NCI-H82 (cell line): ENCODE data around the gene PRSS36.
"Not testable (repeated sequence)": the region's sequence is repeated elsewhere in the genome, so short reads cannot be mapped to it uniquely, and the experiment has no call there.

Experiments
- DNase-seq: peaks from one replicate; lab custom pipeline; 2025; lab: John Stamatoyannopoulos, UW

Gene PRSS36

GRCh38 chr16:31183432-31184428 is 33.9 kb upstream of the PRSS36 start:
- no peak for DNase-seq

DNA sequence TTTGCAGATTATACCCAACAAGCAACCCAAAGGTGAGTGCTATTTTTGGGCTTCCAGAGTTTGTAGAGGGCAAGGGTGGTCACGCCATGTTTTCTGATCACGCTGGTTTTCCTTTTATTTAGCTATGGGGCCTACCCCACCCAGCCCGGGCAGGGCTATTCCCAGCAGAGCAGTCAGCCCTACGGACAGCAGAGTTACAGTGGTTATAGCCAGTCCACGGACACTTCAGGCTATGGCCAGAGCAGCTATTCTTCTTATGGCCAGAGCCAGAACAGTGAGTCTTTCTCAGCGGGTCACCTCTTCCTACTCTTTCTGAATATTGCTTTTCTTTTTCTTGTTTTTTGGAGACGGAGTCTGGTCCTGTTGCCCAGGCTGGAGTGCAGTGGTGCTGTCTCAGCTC is 32.5 kb upstream of the PRSS36 start:
- DNase-seq, result no peak

DNA sequence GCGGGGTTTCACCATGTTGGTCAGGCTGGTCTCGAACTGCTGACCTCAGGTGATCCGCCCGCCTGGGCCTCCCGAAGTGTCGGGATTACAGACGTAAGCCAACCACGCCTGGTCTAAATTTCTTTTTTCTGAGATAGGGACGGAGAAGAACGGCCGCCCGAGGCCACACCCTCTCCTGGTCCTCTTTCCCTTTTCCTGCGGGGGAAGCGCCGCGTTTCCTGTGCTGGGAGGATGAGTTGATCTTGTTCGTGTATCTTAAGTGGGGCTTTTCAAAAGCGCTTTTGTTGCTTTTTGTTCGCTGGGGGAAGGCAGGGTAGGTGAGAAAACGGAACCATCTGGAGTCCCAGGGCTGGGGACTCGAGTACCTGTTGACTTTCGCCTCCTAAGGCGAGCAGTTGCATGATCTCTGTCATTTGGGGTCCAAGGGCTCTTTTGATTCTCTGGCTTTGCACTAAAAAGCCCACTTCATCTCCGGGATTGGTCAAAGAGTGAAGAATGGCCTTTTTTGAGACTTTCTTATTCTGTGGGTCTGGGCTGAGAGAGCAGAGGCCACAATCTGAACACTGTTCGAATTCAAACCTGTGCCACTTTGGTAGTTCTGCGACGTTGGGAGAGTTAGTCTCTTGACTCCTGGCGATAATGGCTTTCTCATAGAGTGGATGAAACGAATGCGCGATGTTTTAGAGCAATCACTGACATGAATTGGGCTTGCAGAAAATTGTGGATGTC is 31.4 kb upstream of the PRSS36 start:
- peak; percentile 45 for DNase-seq

DNA sequence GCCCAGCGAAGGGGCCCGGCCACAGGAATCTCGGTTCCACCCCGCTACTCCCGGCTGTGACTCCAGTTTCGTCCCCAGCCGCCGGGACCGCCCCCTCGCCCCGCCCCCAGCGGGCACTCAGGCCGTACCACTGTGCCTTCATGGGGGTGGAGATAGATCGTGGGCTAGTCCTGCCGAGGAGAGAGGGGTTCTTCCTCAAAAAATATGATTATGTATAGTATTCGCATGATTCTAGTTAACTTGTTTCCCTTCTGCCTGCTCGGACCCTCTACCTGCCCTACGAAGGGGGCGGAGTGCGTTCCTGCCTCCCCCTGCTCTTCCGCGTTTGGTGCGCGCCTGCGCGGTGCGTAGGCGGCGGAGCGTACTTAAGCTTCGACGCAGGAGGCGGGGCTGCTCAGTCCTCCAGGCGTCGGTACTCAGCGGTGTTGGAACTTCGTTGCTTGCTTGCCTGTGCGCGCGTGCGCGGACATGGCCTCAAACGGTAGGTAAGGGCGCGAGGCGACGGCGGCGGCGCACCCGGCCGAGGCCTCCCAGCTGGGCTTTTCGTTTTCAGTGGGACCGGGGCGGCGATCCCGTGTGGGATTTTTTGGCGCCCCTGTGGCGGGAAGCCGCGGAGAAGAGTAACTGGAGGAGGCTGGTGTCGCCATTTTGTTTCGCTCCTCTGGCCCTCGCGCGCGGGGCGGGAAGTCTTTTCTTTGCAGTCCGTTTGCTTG is 30.0 kb upstream of the PRSS36 start, which contains the start of gene FUS:
TSS of gene FUS (plus strand) at position 393 of the 713 bp plus-strand sequence. CDS start at position 469, 76 bp downstream.
- DNase-seq, result peak; percentile 90

GRCh38 chr16:31179219-31179746 is 29.4 kb upstream of the PRSS36 start:
- no peak for DNase-seq

GRCh38 chr16:31177136-31177535 is 27.3 kb upstream of the PRSS36 start:
- no peak for DNase-seq

- DNase-seq, result not testable (repeated sequence)
Observed at GRCh38 chr16:31170048-31170447, 20.2 kb upstream of the PRSS36 start.

- no peak for DNase-seq
Observed at GRCh38 chr16:31168848-31169247, 19.0 kb upstream of the PRSS36 start.

DNA sequence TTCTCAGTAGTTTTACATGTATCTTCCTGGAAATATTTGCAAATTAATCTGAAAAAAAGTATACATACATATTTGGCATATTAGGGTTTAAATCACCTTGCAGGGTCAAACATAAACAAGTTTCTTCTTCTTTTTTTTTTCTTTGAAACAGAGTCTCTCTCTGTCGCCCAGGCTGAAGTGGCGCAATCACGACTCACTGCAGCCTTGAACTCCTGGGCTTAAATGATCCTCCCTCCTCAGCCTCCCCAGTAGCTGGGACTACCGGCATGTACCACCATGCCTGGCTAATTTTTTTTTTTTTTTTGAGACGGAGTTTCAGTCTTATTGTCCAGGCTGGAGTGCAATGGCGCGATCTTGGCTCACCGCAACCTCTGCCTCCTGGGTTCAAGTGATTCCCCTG is 17.4 kb upstream of the PRSS36 start:
- DNase-seq, result no peak

DNA sequence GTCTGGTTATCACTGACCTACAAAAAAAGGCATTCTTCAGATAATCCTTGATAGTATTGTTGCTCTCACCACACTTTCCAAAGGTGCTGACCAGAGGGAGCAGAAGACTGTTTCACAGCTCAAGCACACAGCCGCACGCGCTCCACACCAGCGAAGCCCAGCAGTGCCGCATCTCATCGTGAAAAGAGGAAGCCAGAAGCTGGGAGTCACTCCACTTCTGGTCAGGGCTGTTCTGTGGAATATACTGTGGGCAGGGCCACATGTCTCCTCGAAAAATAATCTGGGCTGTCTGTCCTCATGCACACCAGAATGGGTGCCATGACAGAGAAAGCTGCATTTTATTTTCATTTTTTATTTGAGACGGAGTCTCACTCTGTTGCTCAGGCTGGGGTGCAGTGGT is 7.3 kb upstream of the PRSS36 start:
- no peak for DNase-seq

GRCh38 chr16:31150976-31151375 is 1.1 kb upstream of the PRSS36 start:
- not testable (repeated sequence) for DNase-seq

- no peak for DNase-seq
Observed at GRCh38 chr16:31149332-31149731, 534 bp downstream of the PRSS36 start.

DNA sequence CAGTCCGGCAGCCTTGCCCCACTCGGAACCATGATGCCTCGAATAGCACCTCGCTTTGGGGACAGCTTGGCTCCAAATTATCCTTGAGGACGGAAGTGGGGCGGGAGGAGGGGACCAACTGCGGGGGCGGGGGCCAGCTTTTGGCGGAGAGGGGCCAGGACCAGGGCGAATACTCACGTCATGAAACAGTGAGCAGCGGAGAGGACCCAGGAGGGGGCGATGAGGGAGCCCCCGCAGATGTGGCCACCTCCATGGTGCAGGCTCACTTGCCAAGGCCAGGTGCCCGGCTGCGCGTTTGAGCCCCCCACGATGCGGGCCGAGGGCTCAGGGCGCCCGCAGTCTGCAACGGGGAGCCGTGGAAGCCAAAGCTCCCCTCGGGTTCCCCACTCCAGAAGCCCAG is 970 bp downstream of the PRSS36 start:
- DNase-seq, result no peak

- DNase-seq, result peak; percentile 36
Observed at GRCh38 chr16:31148281-31148728, 1.6 kb downstream of the PRSS36 start.

DNA sequence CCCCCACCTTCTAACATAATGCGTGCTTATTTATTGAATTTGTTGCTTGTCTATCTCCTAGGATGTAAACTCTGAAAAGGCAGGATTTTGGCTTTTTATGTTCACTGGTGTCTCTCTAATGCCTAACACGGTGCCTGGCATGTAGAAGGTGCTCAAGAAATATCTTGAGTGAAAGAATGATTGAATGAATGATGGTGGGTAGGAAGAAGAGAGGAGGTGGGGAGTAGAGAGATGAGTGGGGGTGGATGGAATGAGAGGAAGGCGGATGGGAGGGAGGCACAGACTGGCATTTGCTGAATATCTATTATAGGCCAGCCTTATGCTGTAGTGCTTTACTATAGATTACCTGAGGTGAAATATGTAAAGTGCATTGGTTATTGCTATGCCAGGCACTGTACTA is 2.3 kb downstream of the PRSS36 start:
- DNase-seq, result no peak

DNA sequence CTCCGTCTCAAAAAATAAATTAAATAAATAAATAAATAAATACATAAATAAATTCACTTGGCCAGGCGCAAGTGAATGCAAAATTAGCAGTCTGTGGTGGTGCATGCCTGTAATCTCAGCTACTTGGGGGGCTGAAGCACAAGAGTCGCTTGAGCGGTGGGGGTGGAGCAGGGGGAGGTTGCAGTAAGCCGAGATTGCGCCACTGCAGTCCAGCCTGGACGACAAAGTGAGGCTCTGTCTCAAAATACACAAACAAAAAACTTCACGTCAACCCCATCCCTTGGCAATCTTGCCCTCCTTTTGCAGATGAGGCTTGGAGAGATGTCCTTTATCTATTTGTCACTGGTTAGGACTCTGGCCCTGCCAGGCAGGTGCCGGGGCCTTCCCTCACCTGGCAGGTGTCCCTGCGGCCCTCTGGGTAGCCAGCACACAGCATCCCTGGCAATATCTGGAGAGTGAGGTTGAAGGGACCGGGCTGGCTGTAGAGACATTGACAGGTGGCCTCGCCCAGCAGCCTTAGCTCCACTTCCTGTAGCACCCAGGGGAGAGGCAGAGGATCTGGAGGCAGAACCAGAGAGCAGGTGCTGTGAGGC is 4.4 kb downstream of the PRSS36 start:
- DNase-seq, result no peak

DNA sequence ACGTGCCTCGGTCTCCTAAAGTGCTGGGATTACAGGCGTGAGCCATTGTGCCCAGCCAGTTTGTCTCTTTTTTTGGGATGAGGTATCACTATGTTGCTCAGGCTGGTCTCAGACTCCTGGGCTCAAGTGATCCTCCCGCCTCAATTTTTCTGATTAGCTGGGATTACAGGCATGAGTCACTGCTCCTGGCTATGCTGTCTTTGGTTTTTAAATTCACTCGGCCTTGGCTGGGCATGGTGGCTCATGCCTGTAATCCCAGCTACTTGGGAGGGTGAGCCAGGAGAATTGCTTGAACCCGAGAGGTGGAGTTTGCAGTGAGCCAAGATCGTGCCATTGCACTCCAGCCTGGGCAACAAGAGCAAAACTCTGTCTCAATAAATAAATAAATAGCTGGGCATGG is 5.4 kb downstream of the PRSS36 start:
- DNase-seq, result peak; percentile 37

DNA sequence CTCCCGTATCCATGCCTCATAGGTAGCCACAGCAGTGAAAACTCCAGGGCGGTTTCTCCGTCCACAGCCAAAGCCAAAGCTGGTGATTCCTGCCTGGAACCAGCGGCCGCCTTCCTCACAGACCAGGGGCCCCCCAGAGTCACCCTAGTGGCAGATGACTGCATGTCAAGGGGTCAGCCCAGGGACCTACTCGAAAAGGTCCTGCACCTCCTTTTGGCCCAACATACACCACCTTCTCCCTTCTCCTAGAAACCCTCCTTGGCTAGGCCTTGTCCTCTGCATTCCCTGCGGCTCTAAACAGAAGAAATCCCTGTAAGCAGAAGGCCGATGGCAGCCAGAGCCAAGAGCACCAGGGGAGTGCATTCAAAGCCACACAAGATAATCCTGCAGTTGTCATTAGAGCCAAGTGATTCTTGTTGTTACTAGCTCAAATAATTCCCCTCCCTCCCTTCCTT is 6.1 kb downstream of the PRSS36 start:
- peak; percentile 14 for DNase-seq

DNA sequence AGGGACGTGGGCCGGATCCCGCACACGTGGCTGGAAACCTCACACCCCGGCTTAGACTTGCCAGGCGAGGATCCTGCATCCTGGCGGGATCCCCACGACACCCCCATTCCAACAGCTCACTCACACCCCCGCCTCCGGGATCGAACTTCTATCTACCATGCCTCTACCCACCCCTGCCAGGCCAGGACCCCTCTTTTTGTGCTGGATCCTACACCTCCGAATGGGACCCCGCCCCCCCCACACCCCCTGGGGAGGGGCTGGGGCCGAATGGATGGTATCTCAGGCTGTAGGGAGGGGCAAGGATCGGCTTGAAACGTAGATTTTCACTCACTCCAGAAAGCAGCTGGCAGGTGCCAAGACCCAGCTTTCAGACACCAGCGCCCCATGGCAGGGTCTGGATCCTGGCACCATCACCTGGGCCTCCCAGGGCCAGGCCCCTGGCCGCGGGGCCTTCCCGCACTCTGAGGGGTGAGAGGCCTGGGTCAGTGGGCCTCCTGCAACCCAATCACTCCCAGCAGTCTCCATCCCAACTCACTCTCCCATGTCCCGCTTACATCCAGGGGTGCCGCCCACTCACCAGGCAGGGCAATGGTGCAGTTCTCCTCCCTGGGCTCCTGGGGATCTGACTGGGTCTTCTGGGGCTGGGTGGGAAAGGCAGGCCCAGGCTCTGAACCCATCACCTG is 6.7 kb downstream of the PRSS36 start:
- DNase-seq, result no peak

- DNase-seq, result peak; percentile 99
Observed at GRCh38 chr16:31142109-31143010, 7.5 kb downstream of the PRSS36 start.
